ENCODE results near the gene NSD1.
"Not testable (repeated sequence)": the region's sequence is repeated elsewhere in the genome, so short reads cannot be mapped to it uniquely, and the experiment has no call there.

Gene NSD1

DNA sequence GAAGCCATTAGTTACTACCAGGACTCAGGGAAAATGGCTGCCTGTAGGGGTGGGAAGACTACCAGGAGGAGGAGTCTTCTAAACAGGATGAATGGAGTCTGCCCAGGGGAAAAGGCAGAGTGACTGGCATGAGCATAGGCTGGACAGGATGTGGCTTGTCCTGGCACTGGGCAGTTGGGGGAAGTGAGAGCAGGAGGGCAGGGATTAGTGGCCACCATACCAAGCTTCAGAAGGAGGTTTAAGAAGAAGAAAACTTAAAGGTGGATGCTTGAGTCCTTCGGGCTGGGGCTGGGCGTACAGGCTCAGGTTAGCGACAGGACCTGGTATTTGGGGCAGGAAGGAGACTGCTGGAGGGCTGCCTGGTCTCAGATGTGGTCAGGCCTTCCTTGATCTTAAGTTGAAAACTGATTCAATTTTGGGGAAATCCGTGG, 5.0 kb upstream of the NSD1 start:
- DNase-seq: no peak

- no peak for DNase-seq
These were observed 3.2 kb upstream of the NSD1 start for GRCh38 chr5:177130211-177131018.

DNA sequence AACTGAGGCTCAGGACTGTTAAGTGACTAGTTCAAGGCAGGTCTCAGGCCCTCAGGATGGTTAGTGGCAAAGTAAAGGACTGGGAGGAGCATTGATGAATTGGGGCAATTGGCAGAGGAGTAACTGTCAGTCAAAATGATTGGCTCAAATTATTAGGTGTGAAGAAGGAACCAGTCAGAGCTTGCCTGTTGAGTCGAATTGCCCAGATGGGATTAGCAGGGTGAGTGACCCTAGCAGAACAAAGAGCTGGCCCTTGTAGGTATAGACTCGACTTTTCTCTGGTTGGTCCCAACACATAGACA, 2.6 kb upstream of the NSD1 start:
- DNase-seq: no peak

DNA sequence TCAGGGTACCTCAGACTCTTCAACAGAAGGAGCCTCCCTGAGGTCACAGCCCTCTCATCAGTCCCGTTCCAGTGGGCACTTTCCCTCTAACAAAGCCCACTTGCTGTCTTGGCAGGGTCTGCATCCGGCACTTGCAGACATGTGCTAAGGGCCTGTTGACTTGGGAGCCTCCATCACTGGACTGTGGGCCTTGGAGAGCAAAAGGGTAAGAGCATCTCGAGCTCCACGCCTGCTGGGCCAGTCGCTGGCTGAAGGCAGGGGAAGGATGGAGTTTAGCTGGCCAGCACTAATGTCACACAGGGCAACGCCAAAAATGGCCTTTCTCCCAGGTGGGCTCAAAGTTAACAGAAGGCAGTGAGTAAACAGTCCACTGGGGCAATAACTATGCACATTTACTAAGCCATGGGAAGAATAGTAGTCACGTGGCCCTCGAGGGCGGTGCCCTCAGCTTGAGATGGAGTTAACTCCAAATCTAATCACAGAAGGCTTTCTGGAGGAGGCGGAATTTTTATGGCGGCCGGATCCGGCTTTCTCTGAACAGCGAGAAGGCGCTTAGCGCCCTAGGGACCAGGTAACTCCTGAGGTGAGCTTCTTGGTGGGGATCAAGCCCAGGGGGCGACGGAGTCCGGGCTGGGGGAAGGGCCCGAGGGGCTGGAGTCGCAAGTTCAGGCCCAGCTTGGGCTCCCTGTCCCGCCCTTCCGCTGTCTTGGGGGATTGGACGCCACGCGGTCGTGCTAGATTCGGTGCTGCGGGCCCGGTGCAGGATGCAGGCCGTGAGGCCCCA, 2.0 kb upstream of the NSD1 start:
- no peak for DNase-seq

DNA sequence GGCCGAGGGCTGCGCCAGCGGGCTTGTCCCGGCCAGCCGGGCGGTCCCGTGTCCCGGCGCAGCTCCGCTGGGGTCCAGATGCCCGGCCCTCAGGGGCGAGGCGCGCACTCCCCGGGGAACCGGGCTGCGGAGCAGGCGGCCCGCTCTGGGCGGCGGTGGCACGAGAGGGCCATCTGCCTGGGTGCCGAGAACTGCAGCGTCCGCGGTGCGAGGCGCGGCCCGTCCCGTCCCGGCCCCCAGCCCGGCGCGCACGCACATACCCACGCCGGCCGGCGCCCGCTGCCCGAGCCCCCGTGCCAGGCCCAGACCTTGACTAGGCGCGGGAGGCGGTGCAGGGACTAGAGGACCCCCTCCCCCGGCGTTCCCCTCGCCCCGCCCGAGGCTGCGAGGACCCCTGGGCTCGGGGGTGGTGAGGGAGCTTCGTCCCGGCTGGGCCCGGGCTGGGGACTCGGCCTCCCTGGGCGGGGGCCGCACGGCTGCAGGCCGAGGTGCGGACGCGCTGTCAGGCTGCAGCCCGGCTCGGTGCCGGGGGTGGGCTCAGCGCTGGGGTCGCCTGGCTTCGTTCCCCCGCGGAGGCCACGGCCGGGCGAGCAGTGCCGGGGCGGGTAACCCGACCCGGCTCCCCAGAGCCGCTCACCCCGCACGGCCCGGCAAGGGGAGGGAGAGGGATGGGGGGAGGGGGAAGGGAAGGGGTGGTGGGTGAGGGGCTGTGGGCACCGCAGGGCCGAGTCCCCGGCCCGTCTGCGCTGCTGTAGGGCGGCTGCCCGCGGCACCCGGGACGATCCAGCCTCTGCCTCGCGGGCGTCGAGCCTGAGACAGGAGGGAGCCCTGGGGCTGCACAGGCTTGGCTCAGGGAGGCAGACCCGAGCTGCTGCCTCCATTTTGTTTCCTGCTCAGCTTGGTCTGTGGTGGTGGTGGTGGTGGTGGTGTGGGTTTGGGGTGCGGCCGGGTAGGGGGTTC, 1.2 kb upstream of the NSD1 start:
- DNase-seq: no peak

- no peak for DNase-seq
These were observed 502 bp downstream of the NSD1 start for GRCh38 chr5:177133853-177134696.

DNA sequence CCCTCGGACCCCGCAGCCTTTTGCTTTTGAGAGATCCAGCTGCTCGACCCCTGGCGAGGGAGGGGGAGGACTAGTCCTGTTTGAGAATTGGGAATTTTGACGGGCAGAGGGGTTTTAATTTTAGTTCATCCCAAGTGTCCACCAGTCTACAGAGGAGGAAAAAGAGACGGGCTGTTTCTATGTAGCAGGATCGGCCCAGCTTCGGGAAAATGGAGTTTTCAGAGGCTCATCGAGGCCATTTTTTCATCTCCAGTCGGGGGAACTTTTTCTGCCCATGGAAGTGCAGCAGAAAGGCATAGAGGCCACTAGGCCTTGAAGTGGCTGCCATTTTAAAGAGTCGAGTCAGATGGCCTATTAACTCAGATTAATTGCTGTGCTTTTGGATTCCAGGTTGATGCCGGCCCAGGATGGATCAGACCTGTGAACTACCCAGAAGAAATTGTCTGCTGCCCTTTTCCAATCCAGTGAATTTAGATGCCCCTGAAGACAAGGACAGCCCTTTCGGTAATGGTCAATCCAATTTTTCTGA, 1.2 kb downstream of the NSD1 start:
- no peak for DNase-seq

DNA sequence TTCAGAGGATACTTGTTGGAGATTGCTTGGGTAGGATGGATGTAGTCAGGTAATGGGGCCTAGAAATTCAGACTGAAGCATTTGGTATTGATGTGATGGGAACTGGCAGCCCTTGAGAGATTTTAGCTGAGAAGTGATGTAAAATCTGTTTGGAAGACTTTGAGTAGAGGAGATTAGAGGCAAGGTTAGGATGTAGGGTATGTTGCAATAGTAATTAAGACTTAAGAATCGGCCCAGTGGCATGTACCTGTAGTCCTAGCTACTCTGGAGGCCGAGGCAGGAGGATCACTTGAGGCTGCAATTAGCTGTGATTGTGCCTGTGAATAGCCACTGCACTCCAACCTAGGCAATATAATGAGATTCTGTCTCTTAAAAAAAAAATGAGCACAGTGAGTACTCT, 6.7 kb downstream of the NSD1 start:
- DNase-seq: no peak

DNA sequence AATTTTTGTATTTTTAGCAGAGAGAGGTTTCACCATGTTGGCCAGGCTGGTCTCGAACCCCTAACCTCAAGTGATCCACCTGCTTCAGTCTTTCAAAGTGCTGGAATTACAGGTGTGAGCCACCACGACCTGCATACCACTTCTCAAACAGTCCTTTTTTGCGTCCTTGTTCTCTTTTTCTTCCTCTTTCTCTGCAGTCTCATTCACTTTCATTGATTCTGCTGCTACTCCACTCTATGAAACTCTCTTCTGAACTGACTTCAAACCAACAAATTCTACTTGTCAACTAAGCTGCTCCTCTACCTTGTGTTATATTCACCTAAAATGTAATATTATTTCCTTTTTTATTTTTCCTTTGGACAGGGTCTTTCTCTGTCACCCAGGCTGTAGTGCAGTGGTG, 7.9 kb downstream of the NSD1 start:
- no peak for DNase-seq

- DNase-seq: no peak
These were observed 8.6 kb downstream of the NSD1 start for GRCh38 chr5:177142098-177142611.

- no peak for DNase-seq
These were observed 9.2 kb downstream of the NSD1 start for GRCh38 chr5:177142778-177143177.

DNA sequence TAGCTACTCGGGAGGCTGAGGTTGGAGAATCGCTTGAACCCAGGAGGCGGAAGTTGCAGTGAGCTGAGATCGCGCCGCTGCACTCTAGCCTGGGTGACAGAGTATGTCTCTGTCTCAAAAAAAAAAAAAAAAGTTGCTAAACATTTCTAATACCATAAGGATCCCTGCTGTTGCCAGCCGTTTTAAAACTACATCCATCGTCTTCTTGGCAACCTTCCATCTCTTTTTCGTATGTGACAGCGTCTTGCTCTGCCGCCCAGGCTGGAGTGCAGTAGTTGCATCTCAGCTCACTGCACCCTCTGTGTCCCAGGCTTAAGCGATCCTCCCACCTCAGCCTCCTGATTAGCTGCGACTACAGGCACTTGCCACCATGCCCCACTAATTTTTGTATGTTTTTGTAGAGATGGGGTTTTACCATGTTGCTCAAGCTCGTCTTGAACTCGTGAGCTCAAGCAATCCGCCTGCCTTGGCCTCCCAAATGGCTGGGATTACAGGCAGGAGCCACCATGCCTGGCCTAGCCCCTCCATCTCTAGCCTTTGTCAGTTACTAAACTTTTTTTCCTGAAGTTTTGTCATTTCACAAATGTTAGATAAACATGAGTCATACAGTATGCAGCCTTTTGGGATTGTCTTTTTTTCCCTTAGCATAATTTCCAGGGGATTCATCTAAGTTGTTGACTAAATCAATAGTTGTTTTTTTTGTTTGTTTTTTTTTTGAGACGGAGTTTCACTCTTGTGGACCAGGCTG, 13.5 kb downstream of the NSD1 start:
- DNase-seq: no peak

DNA sequence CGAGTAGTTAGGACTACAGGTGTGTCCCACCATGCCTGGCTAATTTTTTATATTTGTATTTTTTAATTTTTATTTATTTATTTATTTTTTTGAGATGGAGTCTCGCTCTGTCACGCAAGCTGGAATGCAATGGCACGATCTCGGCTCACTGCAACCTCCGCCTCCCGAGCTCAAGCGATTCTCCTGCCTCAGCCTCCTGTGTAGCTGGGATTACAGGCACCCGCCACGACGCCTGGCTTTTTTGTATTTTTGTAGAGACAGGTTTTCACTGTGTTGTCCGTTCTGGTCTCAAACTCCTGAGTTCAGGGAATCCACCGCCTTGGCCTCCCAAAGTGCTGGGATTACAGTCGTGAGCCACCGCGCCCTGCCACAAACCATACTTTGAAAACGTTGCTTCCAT, 16.5 kb downstream of the NSD1 start:
- DNase-seq: not testable (repeated sequence)

- no peak for DNase-seq
These were observed 20.6 kb downstream of the NSD1 start for GRCh38 chr5:177154003-177154643.

DNA sequence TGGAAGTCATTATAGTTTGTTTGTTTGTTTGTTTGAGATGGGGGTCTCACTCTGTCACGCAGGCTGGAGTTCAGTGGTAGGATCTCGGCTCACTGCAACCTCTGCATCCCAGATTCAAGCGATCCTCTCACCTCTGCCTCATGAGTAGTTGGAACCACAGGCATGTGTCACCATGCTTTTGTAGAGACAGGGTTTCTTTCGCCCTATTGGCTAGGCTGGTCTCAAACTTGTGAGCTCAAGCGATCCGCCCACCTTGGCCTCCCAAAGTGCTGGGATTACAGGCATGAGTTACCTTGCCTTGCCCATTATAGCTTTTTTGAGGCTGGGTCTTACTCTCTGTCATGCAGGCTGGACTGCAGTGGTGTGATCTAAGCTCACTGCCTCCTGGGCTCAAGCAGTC, 28.8 kb downstream of the NSD1 start:
- DNase-seq: no peak

GRCh38 chr5:177163500-177163899, 29.9 kb downstream of the NSD1 start:
- DNase-seq: no peak

GRCh38 chr5:177169271-177169670, 35.7 kb downstream of the NSD1 start:
- DNase-seq: no peak

DNA sequence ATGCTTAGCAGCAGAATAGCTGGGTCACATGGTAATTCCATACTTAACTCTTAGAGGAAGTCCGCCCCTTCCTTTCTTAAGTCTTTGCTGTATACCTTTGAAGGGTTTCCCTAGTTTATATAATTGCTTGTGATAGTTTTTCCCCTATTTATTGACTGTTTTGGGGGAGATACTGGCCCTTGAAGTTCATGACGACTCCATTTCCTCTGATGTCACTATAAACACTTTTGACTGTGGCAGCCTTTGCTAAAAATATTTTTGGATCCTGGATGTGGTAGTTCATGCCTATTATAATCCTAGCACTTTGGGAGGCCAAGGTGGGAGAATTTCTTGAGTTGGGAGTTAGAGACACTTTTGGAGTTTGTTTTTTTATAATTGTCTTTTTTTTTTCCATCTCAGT, 38.4 kb downstream of the NSD1 start:
- no peak for DNase-seq

- DNase-seq: no peak
These were observed 41.8 kb downstream of the NSD1 start for GRCh38 chr5:177175336-177175735.

- no peak for DNase-seq
These were observed 42.7 kb downstream of the NSD1 start for GRCh38 chr5:177176175-177176711.

All from NCI-H446 treated with DMSO at 0.1 percent for 48 hours (cell line).